Measurements from ENCODE around the gene SERPINF2. TPM values are rescaled to one million over a fixed set of nuclear protein-coding genes. Genes with fewer than 3 reads are reported as not detected.

Gene SERPINF2
- total RNA-seq, 4 donors from 2014 or later = 8.0 to 19.8 (median 9.6) TPM

DNA sequence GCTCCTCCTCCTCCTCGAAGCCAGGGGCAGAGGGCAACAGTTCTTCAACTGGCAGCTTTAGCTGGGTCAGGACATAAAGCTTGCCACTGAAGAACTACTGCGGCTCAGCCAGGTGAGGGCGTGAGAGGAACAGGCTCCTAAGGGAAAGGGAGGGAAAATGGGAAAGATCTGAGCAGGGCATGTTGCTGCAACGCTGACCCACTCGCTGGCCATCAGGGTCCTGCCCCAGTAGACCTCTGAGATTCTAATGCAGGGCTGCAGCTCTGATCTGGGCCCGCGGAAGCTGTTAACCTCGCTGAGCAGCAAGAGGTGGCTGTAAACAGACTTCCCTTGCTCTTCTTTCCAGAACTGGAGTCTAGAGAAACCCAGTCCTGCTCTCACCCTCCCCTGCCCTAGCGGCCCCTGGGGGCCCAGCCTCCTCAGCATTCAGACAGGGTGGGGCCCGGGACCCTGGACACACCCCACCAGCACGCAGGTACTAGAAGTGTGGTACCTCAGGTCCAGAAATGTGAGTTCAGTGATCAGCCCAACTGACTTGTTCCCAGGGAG lies 28.7 kb upstream of the SERPINF2 start:
- TF ChIP-seq, protein P1, sequence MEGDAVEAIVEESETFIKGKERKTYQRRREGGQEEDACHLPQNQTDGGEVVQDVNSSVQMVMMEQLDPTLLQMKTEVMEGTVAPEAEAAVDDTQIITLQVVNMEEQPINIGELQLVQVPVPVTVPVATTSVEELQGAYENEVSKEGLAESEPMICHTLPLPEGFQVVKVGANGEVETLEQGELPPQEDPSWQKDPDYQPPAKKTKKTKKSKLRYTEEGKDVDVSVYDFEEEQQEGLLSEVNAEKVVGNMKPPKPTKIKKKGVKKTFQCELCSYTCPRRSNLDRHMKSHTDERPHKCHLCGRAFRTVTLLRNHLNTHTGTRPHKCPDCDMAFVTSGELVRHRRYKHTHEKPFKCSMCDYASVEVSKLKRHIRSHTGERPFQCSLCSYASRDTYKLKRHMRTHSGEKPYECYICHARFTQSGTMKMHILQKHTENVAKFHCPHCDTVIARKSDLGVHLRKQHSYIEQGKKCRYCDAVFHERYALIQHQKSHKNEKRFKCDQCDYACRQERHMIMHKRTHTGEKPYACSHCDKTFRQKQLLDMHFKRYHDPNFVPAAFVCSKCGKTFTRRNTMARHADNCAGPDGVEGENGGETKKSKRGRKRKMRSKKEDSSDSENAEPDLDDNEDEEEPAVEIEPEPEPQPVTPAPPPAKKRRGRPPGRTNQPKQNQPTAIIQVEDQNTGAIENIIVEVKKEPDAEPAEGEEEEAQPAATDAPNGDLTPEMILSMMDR (IDR thresholded peaks at IDR 0.05; ENCODE audit: low read depth) = no peak

DNA sequence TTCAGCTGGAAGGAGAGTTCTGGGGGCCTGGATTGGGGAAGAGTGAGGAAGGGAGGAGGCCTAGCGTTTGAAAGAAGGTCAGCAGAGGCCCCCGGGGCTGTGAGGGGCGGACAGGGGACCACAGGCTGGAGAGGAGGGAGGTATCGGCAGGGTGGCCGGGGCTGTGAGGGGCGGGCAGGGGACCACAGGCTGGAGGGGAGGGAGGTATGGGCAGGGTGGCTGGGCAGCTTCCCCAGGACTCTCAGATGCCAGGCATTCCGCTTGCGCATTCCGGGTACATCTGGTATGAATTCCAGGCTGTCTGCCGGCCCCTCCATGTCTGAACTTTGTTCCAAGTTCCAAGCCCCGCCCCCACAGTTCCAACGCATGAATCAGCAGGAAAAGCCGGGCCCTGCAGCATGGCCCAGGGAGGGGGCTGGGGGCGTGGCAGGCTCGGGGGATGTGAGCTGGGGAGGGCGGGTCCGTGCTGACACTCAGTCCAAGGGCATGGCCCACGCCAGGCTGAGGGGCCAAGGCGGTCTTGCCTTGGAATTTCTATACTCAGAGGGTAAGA lies 28.2 kb upstream of the SERPINF2 start:
- TF ChIP-seq, protein P1 (IDR thresholded peaks at IDR 0.05; ENCODE audit: low read depth) = no peak

DNA sequence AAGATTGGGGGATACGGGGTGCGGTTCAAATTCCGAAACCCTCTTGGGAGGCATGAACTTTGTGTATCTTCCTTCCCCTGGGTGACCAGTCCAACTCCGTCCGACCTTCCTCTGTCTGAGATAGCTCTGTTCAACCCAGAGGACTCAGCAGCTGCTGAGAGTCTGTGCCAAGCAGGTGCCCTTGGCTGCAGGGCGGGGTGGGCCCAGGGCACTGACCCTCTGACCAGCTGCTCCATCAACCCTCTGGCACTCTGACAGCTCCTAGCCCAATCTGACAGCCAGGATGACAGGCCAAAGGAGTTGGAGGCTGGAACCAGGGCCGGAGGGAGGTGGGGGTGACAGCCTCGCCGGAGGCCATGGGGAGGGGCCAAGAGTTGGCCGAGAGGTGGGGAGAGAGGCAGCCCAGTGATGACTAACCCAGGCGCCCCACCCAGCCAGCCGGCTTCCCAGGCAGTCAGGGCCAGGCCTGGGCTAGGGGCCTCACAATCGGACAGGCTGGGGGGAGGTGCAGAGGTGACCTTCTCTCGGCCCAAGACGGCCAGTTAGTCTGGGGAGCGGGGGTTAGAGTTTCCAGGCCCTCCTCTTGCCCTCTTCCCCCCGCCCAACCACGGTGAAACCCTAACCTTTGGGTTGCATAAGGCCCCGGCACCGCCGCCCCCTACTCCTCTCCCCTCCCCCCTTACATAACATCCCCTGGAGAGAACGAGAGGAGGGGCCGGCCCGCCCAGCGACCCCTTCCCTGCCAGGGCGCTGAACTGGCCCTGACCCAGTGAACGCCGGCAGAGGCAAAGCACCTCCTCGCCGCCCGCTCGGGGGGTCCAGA lies 27.5 kb upstream of the SERPINF2 start:
- TF ChIP-seq, protein P1 (IDR thresholded peaks at IDR 0.05; ENCODE audit: low read depth) = no peak

DNA sequence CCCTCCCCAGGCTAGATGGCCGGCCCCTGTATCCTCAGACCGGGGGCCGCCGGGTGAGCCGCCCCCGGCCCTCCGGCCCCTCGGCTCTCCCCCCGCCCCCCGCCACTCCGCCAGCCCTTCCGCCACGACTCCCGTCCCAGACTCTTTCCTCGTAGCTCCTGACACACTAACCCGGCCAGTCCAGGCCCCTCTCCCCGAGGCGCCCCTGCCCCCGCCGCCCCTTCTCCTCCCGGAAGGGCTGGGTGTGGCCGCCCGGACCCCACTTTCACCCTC lies 26.9 kb upstream of the SERPINF2 start:
- TF ChIP-seq, protein P1 (IDR thresholded peaks at IDR 0.05; ENCODE audit: low read depth) = no peak

DNA sequence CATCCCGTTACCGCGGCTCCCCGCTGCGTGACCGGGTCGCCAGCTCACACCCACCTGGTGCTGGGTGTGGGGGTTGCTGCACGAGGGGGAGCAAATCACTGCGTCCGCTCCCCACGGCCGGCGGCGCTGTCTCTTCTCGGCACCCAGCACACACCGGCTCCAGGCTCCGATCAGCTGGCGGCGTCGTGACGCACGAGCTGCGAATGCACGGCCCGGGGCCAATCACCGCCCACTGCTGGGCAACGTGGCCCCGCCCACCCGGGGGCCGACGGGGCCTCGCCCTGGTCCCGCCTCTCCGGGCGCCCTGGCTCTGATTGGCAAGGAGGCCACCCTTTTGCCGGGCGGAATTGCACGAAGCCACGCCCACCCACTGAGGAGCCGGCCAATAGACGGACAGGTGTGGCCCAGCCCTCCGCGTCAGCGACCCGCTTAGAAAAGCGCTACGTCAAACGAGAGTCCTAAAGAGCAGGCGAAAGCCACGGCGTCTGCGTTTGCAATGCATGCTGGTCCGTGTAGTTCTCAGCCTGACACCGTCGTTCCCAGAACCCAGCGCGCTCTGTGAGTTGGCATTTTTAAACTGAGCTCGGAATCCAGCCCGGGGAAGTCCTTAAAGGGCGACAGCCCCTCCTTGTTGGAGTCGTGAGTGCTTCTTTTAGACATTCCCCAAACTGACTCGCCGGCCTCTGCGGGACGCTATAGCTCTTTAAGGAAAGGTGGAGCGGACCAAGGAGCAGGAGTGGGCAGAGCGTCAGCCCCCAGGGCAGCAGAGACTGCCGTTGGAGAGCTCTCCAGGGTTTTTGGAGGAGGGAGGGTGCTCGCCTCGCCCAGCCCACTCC lies 26.4 kb upstream of the SERPINF2 start:
- TF ChIP-seq, protein P1 (IDR thresholded peaks at IDR 0.05; ENCODE audit: low read depth) = no peak

DNA sequence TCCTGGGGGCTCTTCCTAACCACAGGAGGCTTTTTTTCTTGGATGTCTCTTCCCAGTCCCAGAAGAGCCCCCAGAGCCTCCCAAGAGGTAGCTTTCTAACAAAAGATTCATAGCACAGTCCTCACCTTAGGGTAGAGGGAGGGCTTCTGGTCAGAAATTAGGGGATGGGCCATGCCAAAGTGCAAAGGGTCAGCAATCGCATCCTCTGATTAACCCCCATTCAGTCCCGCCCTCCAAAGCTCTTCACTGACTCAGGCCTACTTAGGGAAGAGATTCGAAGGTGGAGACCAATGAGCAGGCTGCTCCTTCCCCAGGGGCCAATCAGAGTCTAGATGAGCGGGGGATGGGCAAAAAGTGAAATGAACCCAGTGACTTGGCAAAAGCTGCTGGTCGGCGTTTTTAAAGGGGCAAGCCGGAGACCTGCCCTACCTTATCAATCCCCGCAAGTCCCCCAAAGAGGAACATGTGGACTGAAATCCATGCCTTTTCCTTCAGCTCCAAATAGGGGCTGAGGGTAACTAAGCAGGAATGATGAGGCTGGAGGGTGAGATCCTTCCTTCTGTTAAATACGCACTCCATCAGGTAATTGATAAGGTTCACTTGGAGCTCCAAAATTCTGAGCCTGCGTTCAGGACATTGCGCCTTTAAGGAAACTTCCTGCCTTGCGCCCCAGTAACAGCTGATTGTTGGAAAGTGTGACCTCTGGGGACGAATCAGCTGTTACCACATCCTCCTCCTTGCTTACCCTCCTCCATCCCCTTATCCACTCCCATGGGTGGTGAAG lies 25.6 kb upstream of the SERPINF2 start:
- TF ChIP-seq, protein P1 (IDR thresholded peaks at IDR 0.05; ENCODE audit: low read depth) = no peak
